C4-2B (cell line): ENCODE measurements around the gene CYP26B1.

Source experiments
- H3K27ac ChIP-seq: fragments of 450-650 bp; 2 replicates; pipeline ENCODE4 v1.5.1; 2017
- CTCF ChIP-seq: fragments of 450-650 bp; conservative IDR thresholded peaks from 2 replicates; pipeline ENCODE4 v1.5.1; 2017; ENCODE audit warnings: mild to moderate bottlenecking
- ZFX ChIP-seq: fragments of 450-650 bp; IDR thresholded peaks from 2 replicates; pipeline ENCODE4 v1.6.1; 2017

Gene CYP26B1

GRCh38 chr2:72112401-72112800, 35.3 kb downstream of the CYP26B1 start:
- TF ChIP-seq CTCF (no peak), ZFX (no peak)
- H3K27ac ChIP-seq, result no peak overlapping the region

- no peak overlapping the region for H3K27ac ChIP-seq
- TF ChIP-seq ZFX (no peak), CTCF (no peak)
Observed at GRCh38 chr2:72111061-72111460, 36.6 kb downstream of the CYP26B1 start.

GRCh38 chr2:72109904-72110303, 37.8 kb downstream of the CYP26B1 start:
- TF ChIP-seq CTCF (no peak), ZFX (no peak)
- H3K27ac ChIP-seq, result no peak overlapping the region

GRCh38 chr2:72109291-72109690, 38.4 kb downstream of the CYP26B1 start:
- TF ChIP-seq CTCF (no peak), ZFX (no peak)
- no peak overlapping the region for H3K27ac ChIP-seq

GRCh38 chr2:72108121-72108520, 39.5 kb downstream of the CYP26B1 start:
- H3K27ac ChIP-seq, result no peak overlapping the region
- TF ChIP-seq ZFX (no peak), CTCF (no peak)

GRCh38 chr2:72106978-72107377, 40.7 kb downstream of the CYP26B1 start:
- no peak for TF ChIP-seq ZFX
- no peak for TF ChIP-seq CTCF
- H3K27ac ChIP-seq, result no peak overlapping the region

- no peak for TF ChIP-seq CTCF
- TF ChIP-seq ZFX, result no peak
- H3K27ac ChIP-seq, result no peak overlapping the region
Observed at GRCh38 chr2:72104821-72105588, 42.7 kb downstream of the CYP26B1 start.
